ENCODE measurements around the gene EFHC2. TPM values are rescaled to one million over a fixed set of nuclear protein-coding genes. Genes with fewer than 3 reads are reported as not detected.

The EFHC2 gene
- total RNA-seq, 2 donors from 2014 or later, result 3.0 to 6.2 TPM

- 84% methylated on average over 3 of the region's 3 CpGs for WGBS
Measured at GRCh38 chrX:44147130-44147529, 196.3 kb downstream of the EFHC2 start.

GRCh38 chrX:44144177-44144945 lies 199.1 kb downstream of the EFHC2 start:
- no peak for DNase-seq (ENCODE audit: low spot score)
- no peaks in the 10 kb centered on the region for H3K36me3 ChIP-seq
- H3K9me3 ChIP-seq, result no peaks in the 10 kb centered on the region
- intact Hi-C loops (cut with DNase I), result no loop called here
- TF ChIP-seq POLR2AphosphoS5 (IDR thresholded peaks at IDR 0.05), result no peak
- no peak for TF ChIP-seq POLR2A (IDR thresholded peaks at IDR 0.05)
- no peak for TF ChIP-seq CTCF (IDR thresholded peaks at IDR 0.05)
- no peak overlapping the region for H3K27ac ChIP-seq
- no peaks in the 10 kb centered on the region for H3K27me3 ChIP-seq (replicated peaks; ENCODE audit: insufficient read depth)
- H3K4me1 ChIP-seq (replicated peaks), result no peaks in the 10 kb centered on the region
- no peak overlapping the region for H3K4me3 ChIP-seq
- WGBS, result 83% methylated on average over 8 of the region's 8 CpGs

More at GRCh38 chrX:44147130-44147529, 196.3 kb downstream of the EFHC2 start:
- H3K4me1 ChIP-seq (replicated peaks), result no peaks in the 10 kb centered on the region
- TF ChIP-seq CTCF (IDR thresholded peaks at IDR 0.05) (no peak), POLR2AphosphoS5 (IDR thresholded peaks at IDR 0.05) (no peak)
- H3K4me3 ChIP-seq, result no peak overlapping the region
- no peaks in the 10 kb centered on the region for H3K9me3 ChIP-seq
- intact Hi-C loops (cut with DNase I), result no loop called here
- H3K27ac ChIP-seq, result no peak overlapping the region
- DNase-seq (ENCODE audit: low spot score), result no peak
- H3K27me3 ChIP-seq (replicated peaks; ENCODE audit: insufficient read depth), result no peaks in the 10 kb centered on the region
- H3K36me3 ChIP-seq, result no peaks in the 10 kb centered on the region

GRCh38 chrX:44143061-44143602 lies 200.3 kb downstream of the EFHC2 start:
- Histone ChIP-seq H3K9me3 (no peaks in the 10 kb centered on the region), H3K4me1 (replicated peaks) (no peaks in the 10 kb centered on the region), H3K4me3 (no peak overlapping the region), H3K36me3 (no peaks in the 10 kb centered on the region), H3K27ac (no peak overlapping the region), H3K27me3 (replicated peaks; ENCODE audit: insufficient read depth) (no peaks in the 10 kb centered on the region)
- TF ChIP-seq CTCF (IDR thresholded peaks at IDR 0.05) (no peak), POLR2A (IDR thresholded peaks at IDR 0.05) (no peak), POLR2AphosphoS5 (IDR thresholded peaks at IDR 0.05) (no peak)
- WGBS, result 93% methylated on average over 3 of the region's 3 CpGs
- intact Hi-C loops (cut with DNase I), result no loop called here
- DNase-seq (ENCODE audit: low spot score), result no peak

GRCh38 chrX:44130189-44130588 lies 213.3 kb downstream of the EFHC2 start:
- intact Hi-C loops (cut with DNase I), result no loop called here

More at GRCh38 chrX:44130189-44130588, 213.3 kb downstream of the EFHC2 start:
- Histone ChIP-seq H3K9me3 (no peaks in the 10 kb centered on the region), H3K27ac (no peak overlapping the region), H3K4me3 (no peak overlapping the region), H3K27me3 (replicated peaks; ENCODE audit: insufficient read depth) (no peaks in the 10 kb centered on the region), H3K4me1 (replicated peaks) (no peaks in the 10 kb centered on the region), H3K36me3 (no peaks in the 10 kb centered on the region)
- 64% methylated on average over 2 of the region's 2 CpGs for WGBS
- TF ChIP-seq CTCF (IDR thresholded peaks at IDR 0.05) (no peak), POLR2A (IDR thresholded peaks at IDR 0.05) (no peak), POLR2AphosphoS5 (IDR thresholded peaks at IDR 0.05) (no peak)
- DNase-seq (ENCODE audit: low spot score), result no peak

Data from prostate gland (tissue), 2 donors.